ENCODE measurements around the gene CCDC3. TPM values are rescaled to one million over a fixed set of nuclear protein-coding genes. Genes with fewer than 3 reads are reported as not detected.
A peak's percentile ranks its signal among the peaks of the same experiment; 100 is the strongest.

Gene CCDC3
- total RNA-seq, 6 experiments from 2014 or later, result 3.6 to 10.2 (median 5.8) TPM

DNA sequence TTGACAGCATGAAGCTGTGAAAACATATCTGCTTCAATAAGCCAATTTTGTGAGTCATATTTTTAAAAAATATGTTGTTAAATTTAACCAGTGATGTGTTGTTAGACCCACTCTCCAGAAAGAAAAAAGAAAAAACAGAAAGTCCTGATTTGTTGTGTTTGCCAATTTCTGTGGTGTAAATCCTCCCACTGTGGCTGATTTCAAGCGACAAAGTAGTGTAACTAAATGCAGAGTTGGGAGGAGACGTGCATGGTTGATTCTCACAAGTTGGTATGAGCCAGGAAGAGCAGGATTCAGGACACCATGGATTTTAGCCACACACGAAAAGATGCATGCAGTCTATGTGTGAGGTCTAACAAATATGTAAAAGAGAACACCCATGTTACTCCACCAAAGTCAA is 139.1 kb downstream of the CCDC3 start:
- no peak for DNase-seq
- no peak for ATAC-seq
- TF ChIP-seq POLR2A (IDR thresholded peaks at IDR 0.05), result no peak
- no peak for TF ChIP-seq CTCF (IDR thresholded peaks at IDR 0.05)
- intact Hi-C loops (cut with DNase I), result no loop called here
- H3K36me3 ChIP-seq, result no peaks in the 10 kb centered on the region
- H3K27ac ChIP-seq, result no peak overlapping the region
- no peak overlapping the region for H3K4me3 ChIP-seq
- H3K4me1 ChIP-seq, result peaks cover 0 to 7% (median 0%) of the 10 kb centered on the region in 4 donors
- no peaks in the 10 kb centered on the region for H3K27me3 ChIP-seq
- no peaks in the 10 kb centered on the region for H3K9me3 ChIP-seq
- WGBS (ENCODE audit: insufficient coverage, low coverage, low lambda C conversion rate, missing lambda C conversion rate), result 55% methylated on average over 3 of the region's 3 CpGs

GRCh38 chr10:12854988-12855387 is 146.5 kb downstream of the CCDC3 start:
- Histone ChIP-seq H3K27me3 (no peaks in the 10 kb centered on the region), H3K9me3 (no peaks in the 10 kb centered on the region), H3K4me1 (no peaks in the 10 kb centered on the region), H3K4me3 (no peak overlapping the region), H3K27ac (no peak overlapping the region), H3K36me3 (no peaks in the 10 kb centered on the region)
- ATAC-seq (no peak), DNase-seq (no peak)
- intact Hi-C loops (cut with DNase I), result no loop called here
- TF ChIP-seq CTCF (IDR thresholded peaks at IDR 0.05), result no peak
- no peak for TF ChIP-seq POLR2A (IDR thresholded peaks at IDR 0.05)
- WGBS (ENCODE audit: insufficient coverage, low coverage, low lambda C conversion rate, missing lambda C conversion rate), result 35% methylated on average over 2 of the region's 2 CpGs

DNA sequence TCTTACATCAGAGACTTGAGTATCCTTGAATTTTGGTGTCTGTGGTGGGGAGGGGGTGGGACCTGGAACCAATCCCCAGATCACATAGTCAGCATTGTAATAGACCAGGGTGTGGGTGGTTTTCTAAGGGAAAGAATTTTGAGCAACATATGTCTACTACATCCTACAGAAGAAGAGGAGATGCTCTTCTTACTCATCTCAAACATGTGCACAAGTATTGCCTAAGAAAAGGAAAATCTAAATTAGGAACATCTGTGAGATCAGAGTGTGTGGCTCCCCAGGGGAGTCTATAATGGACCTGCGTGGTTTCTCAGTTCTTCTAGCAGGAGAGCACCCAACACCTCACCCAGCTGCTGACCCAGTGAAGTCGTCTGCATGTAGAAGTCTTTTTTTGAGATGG is 148.8 kb downstream of the CCDC3 start:
- DNase-seq (no peak), ATAC-seq (no peak)
- H3K27ac ChIP-seq, result no peak overlapping the region
- no CpG with 5 or more reads among the region's 2 CpGs for WGBS (ENCODE audit: insufficient coverage, low coverage, low lambda C conversion rate, missing lambda C conversion rate)
- no peak for TF ChIP-seq POLR2A (IDR thresholded peaks at IDR 0.05)
- TF ChIP-seq CTCF (IDR thresholded peaks at IDR 0.05), result no peak
- H3K36me3 ChIP-seq, result no peaks in the 10 kb centered on the region
- no peaks in the 10 kb centered on the region for H3K27me3 ChIP-seq
- intact Hi-C loops (cut with DNase I), result no loop called here
- H3K4me1 ChIP-seq, result no peaks in the 10 kb centered on the region
- no peaks in the 10 kb centered on the region for H3K9me3 ChIP-seq
- H3K4me3 ChIP-seq, result no peak overlapping the region

GRCh38 chr10:12849319-12850181 is 152.0 kb downstream of the CCDC3 start:
- H3K27me3 ChIP-seq, result no peaks in the 10 kb centered on the region
- no peak overlapping the region for H3K4me3 ChIP-seq
- ATAC-seq, result peak; percentile 45 to 88 (median 71)
- H3K36me3 ChIP-seq, result no peaks in the 10 kb centered on the region
- DNase-seq, result peak in 1 of 3 donors; percentile 63
- intact Hi-C loops (cut with DNase I), result no loop called here
- H3K9me3 ChIP-seq, result no peaks in the 10 kb centered on the region
- H3K4me1 ChIP-seq, result no peaks in the 10 kb centered on the region
- no peak overlapping the region for H3K27ac ChIP-seq
- TF ChIP-seq POLR2A (IDR thresholded peaks at IDR 0.05) (no peak), CTCF (IDR thresholded peaks at IDR 0.05) (no peak)
- 47% methylated on average over 7 of the region's 20 CpGs for WGBS (ENCODE audit: insufficient coverage, low coverage, low lambda C conversion rate, missing lambda C conversion rate)

All from right lobe of liver (tissue), 6 donors.